Measurements from ENCODE around the gene SPEN. TPM values are rescaled to one million over a fixed set of nuclear protein-coding genes. Genes with fewer than 3 reads are reported as not detected.

The SPEN gene
- polyA plus RNA-seq, 1 donor (not counting 4 experiments of a cell fraction or from before 2014, with no cell fraction given), result 8.9 TPM

DNA sequence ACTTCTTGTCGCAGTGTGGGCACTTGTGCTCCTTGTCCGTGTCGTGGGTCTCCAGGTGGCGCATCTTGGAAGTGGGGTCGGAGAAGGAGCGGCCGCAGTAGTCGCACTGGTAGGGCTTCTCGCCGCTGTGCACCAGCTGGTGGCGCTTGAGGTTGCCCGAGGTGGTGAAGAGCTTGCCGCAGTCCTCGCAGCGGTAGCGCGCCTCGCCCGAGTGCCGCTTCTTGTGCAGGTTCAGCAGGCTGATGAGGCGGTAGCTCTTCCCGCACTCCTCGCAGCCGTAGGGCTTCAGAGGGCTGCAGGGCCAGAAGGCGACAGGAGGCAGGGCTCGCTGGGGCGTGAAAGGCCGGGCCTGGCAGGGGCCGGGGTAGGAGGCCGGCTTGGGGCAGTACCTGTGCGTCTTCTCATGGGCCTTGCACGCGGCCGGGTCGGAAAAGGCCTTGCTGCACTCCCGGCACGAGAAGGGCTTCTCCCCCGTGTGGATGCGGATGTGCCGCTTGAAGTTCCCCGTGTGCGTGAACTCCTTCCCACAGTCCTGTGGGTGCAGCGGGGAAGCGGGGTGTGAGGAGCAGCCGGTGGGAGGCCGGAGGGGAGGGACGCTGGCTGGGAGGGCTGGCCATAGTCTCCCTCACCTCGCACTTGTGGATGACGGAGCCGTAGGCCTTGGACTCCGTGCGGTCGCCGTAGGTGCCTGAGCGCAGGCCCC lies 97.0 kb downstream of the SPEN start:
- H3K27me3 ChIP-seq (ENCODE audit: control insufficient read depth, extremely low read depth, insufficient read depth, low read length), result no peaks in the 10 kb centered on the region
- H3K9ac ChIP-seq (ENCODE audit: control insufficient read depth, extremely low read depth, insufficient read depth, low read length), result no peak overlapping the region
- peaks cover 46 to 55% of the 10 kb centered on the region in 2 experiments for H3K36me3 ChIP-seq (ENCODE audit: control insufficient read depth in 2 of 2, extremely low read depth in 1 of 2, insufficient read depth in 2 of 2, low read length in 2 of 2)
- H3K9me1 ChIP-seq (ENCODE audit: control insufficient read depth, extremely low read depth, insufficient read depth, low read length), result no peaks in the 10 kb centered on the region
- DNase-seq (ENCODE audit: low read depth, low spot score) (no peak), FAIRE-seq (no peak)
- no peak overlapping the region for H3K27ac ChIP-seq (ENCODE audit: control insufficient read depth, insufficient read depth, low read length)
- H4K20me1 ChIP-seq (ENCODE audit: control insufficient read depth, extremely low read depth, insufficient read depth, low read length), result no peaks in the 10 kb centered on the region
- H2AFZ ChIP-seq (ENCODE audit: control insufficient read depth, low read length), result no peak overlapping the region
- H3K9me3 ChIP-seq (ENCODE audit: control insufficient read depth, low read depth, low read length), result no peaks in the 10 kb centered on the region
- TF ChIP-seq, protein P1, sequence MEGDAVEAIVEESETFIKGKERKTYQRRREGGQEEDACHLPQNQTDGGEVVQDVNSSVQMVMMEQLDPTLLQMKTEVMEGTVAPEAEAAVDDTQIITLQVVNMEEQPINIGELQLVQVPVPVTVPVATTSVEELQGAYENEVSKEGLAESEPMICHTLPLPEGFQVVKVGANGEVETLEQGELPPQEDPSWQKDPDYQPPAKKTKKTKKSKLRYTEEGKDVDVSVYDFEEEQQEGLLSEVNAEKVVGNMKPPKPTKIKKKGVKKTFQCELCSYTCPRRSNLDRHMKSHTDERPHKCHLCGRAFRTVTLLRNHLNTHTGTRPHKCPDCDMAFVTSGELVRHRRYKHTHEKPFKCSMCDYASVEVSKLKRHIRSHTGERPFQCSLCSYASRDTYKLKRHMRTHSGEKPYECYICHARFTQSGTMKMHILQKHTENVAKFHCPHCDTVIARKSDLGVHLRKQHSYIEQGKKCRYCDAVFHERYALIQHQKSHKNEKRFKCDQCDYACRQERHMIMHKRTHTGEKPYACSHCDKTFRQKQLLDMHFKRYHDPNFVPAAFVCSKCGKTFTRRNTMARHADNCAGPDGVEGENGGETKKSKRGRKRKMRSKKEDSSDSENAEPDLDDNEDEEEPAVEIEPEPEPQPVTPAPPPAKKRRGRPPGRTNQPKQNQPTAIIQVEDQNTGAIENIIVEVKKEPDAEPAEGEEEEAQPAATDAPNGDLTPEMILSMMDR (optimal IDR thresholded peaks at IDR 0.05 in 1 of 3, IDR thresholded peaks at IDR 0.05 in 1 of 3, conservative IDR thresholded peaks at IDR 0.05 in 1 of 3; ENCODE audit: extremely low read depth in 1 of 3, insufficient read depth in 2 of 3, low read length in 3 of 3), result no peak
- no peak for TF ChIP-seq EZH2 (IDR thresholded peaks at IDR 0.05; ENCODE audit: low read length)
- H3K4me2 ChIP-seq (ENCODE audit: control insufficient read depth, extremely low read depth, insufficient read depth, low read depth, low read length), result no peak overlapping the region
- no peak overlapping the region for H3K4me3 ChIP-seq (ENCODE audit: control insufficient read depth in 2 of 3, extremely low read depth in 1 of 3, insufficient read depth in 2 of 3, low read depth in 1 of 3, low read length in 3 of 3)
- peaks cover 15% of the 10 kb centered on the region for H3K79me2 ChIP-seq (ENCODE audit: control insufficient read depth, insufficient read depth, low read length)
- dilution Hi-C loops (cut with MboI; ENCODE audit: extremely low pct_ligation_motif_present, low sequenced_read_pairs), result no loop called here
- H3K4me1 ChIP-seq (ENCODE audit: control insufficient read depth, extremely low read depth, insufficient read depth, low read length), result peaks cover 19% of the 10 kb centered on the region

DNA sequence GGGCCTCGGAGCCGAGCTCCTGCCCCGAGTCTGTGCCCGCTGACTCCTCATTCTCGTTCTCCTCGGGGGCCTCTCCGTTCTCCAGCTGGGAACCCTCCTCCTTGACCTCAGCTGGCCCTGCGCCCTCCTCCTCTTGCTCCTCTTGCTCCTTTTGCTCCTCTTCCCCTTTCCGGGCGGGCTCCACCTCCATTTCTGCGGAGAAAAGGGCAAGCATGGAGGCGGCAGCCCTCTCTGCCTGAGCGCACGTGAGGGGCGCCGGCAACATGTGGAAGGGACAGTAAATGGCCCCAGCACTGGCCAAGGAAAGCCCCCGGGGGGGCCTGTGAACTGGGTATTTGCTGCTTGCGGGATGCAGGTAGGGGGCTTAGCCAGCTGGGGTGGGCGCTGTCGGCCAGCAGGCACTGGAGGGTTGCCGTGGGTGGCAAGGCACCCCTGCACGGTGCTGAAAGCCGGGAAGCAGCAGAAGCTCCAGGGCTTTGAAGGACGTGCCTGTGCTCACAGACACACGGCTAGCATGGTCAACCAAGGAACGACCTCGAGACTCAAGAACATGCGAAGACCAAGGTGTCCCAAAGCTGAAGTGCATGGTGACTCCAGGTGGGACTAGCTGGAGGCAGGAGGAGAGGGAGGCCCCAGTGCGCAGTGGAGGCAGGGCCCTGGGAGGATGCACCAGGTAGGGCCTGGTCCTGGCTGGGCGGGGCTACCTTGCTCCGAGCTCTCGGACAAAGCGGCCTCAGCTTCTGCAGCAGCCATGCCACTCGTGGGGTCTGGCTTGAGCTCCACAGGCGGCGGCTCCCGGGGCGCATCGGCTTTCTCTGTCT lies 97.7 kb downstream of the SPEN start:
- Histone ChIP-seq H3K36me3 (ENCODE audit: control insufficient read depth in 2 of 2, extremely low read depth in 1 of 2, insufficient read depth in 2 of 2, low read length in 2 of 2) (peaks cover 42 to 52% of the 10 kb centered on the region in 2 experiments), H3K4me1 (ENCODE audit: control insufficient read depth, extremely low read depth, insufficient read depth, low read length) (peaks cover 27% of the 10 kb centered on the region), H3K4me3 (ENCODE audit: control insufficient read depth in 2 of 3, extremely low read depth in 1 of 3, insufficient read depth in 2 of 3, low read depth in 1 of 3, low read length in 3 of 3) (no peak overlapping the region), H3K9me3 (ENCODE audit: control insufficient read depth, low read depth, low read length) (no peaks in the 10 kb centered on the region), H3K9ac (ENCODE audit: control insufficient read depth, extremely low read depth, insufficient read depth, low read length) (no peak overlapping the region), H3K27ac (ENCODE audit: control insufficient read depth, insufficient read depth, low read length) (no peak overlapping the region), H3K79me2 (ENCODE audit: control insufficient read depth, insufficient read depth, low read length) (peaks cover 15% of the 10 kb centered on the region), H3K9me1 (ENCODE audit: control insufficient read depth, extremely low read depth, insufficient read depth, low read length) (no peaks in the 10 kb centered on the region), H2AFZ (ENCODE audit: control insufficient read depth, low read length) (no peak overlapping the region), H3K4me2 (ENCODE audit: control insufficient read depth, extremely low read depth, insufficient read depth, low read depth, low read length) (no peak overlapping the region), H3K27me3 (ENCODE audit: control insufficient read depth, extremely low read depth, insufficient read depth, low read length) (no peaks in the 10 kb centered on the region), H4K20me1 (ENCODE audit: control insufficient read depth, extremely low read depth, insufficient read depth, low read length) (no peaks in the 10 kb centered on the region)
- no peak for TF ChIP-seq EZH2 (IDR thresholded peaks at IDR 0.05; ENCODE audit: low read length)
- TF ChIP-seq, protein P1 (optimal IDR thresholded peaks at IDR 0.05 in 1 of 3, IDR thresholded peaks at IDR 0.05 in 1 of 3, conservative IDR thresholded peaks at IDR 0.05 in 1 of 3; ENCODE audit: extremely low read depth in 1 of 3, insufficient read depth in 2 of 3, low read length in 3 of 3), result no peak
- dilution Hi-C loops (cut with MboI; ENCODE audit: extremely low pct_ligation_motif_present, low sequenced_read_pairs), result no loop called here
- no peak for DNase-seq (ENCODE audit: low read depth, low spot score)
- no peak for FAIRE-seq

All from keratinocyte (primary cell).